GM12878 (cell line): ENCODE data around the gene CRTC3. TPM values are rescaled to one million over a fixed set of nuclear protein-coding genes. Genes with fewer than 3 reads are reported as not detected.

ENCODE experiments used
- EGR1 ChIP-seq, 2 experiments: IDR thresholded peaks; 1 replicate in 1 of 2; 2 replicates in 1 of 2; pipeline ENCODE4 v1.6.1; 2011 to 2012; ENCODE audit warnings: low read depth in 2 of 2, low read length in 2 of 2, borderline replicate concordance in 1 of 2, mild to moderate bottlenecking in 1 of 2, moderate library complexity in 1 of 2
- SUPT20H ChIP-seq: IDR thresholded peaks from 2 replicates; pipeline ENCODE4 v1.6.1; 2011; ENCODE audit warnings: low read depth, mild to moderate bottlenecking, low read length, moderate library complexity, borderline replicate concordance; ENCODE audit not compliant: control insufficient read depth
- polyA plus RNA-seq, 11 experiments: library from polyadenylated mRNA; depleted of rRNA in 4 of 11; unstranded in 6 of 11; stranded (reverse) in 5 of 11; fragments of >200 nt; fragmentation: Nextera tagmentation in 4 of 11; fragmentation: Illumina TruSeq in 1 of 11; extraction: Ambion mirVana in 4 of 11; extraction: Trizol in 1 of 11; gene quantifications; 1 replicate in 1 of 11; 2 replicates in 10 of 11; pipeline versions ENCODE4 v1.2.1 to v1.2.3, GENCODE V29; 2011 to 2016; ENCODE audit warnings: inconsistent platforms in 2 of 11, missing spikeins in 2 of 11, low read depth in 1 of 11
- total RNA-seq, 4 experiments: library from RNA; depleted of rRNA in 3 of 4; stranded (reverse); fragments of >200 nt in 3 of 4; fragmentation: Illumina TruSeq in 1 of 4; extraction: Trizol in 1 of 4; gene quantifications; 2 replicates each; pipeline versions ENCODE4 v1.2.1 to v1.2.3, GENCODE V29; 2013 to 2021
- TF ChIP-seq, protein P1 (sequence below): IDR thresholded peaks from 2 replicates; pipeline ENCODE4 v1.6.1; 2012; ENCODE audit warnings: low read depth, low read length, improper control_type of control experiment
- TF ChIP-seq, protein P2 (sequence below): fragments of 450-650 bp; IDR thresholded peaks from 2 replicates; pipeline ENCODE4 v1.6.1; 2017; ENCODE audit warnings: mild to moderate bottlenecking, moderate library complexity

The CRTC3 gene
- total and polyA plus RNA-seq, 10 of the 15 experiments (the other 5 are each of a cell fraction or from before 2014, with no cell fraction given): 3.5 to 36.9 (median 18.9) TPM

DNA sequence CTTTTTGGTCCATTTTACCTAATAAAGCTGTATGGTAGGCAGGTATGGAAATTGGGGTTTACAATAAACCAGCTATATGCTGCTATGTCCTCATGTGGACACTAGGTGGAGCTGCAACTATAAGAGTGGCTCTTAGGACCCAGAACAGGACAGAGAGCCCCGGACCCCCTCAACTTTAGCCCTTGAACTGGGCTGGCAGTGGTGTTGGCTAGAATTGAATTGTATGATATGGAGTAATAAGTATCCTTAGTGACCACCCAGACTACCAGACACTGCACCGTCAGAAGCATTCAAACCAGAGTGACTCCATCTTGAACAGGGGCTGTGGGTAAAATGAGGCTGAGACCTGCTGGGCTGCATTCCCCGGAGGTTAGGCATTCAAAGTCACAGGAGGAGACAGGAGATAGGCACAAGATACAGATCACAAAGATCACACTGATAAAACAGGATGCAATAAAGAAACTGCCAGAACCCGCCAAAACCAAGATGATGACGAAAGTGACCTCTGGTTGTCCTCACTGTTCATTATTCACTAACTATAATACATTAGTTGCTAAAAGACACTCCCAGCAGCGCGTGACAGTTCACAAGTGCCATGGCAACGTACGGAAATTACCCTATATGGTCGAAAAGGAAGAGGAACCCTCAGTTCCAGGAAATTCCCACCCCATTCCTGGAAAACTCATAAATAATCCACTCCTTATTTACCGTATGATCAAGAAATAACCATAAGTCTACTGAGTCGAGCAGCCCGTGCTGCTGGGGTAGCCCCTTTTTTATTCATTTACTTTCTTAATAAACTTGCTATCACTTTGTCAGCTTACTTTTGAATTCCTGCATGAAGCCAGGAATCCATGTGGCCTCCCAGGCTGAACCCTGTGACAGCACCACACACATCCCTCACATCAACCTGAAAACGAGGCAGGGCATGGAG, 118.7 kb downstream of the CRTC3 start (continued):
- TF ChIP-seq, protein P1, sequence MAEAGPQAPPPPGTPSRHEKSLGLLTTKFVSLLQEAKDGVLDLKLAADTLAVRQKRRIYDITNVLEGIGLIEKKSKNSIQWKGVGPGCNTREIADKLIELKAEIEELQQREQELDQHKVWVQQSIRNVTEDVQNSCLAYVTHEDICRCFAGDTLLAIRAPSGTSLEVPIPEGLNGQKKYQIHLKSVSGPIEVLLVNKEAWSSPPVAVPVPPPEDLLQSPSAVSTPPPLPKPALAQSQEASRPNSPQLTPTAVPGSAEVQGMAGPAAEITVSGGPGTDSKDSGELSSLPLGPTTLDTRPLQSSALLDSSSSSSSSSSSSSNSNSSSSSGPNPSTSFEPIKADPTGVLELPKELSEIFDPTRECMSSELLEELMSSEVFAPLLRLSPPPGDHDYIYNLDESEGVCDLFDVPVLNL: no peak
- TF ChIP-seq SUPT20H: no peak
- TF ChIP-seq EGR1 (IDR thresholded peaks at IDR 0.05; ENCODE audit: borderline replicate concordance in 1 of 2, low read depth in 2 of 2, low read length in 2 of 2): no peak
- TF ChIP-seq, protein P2, sequence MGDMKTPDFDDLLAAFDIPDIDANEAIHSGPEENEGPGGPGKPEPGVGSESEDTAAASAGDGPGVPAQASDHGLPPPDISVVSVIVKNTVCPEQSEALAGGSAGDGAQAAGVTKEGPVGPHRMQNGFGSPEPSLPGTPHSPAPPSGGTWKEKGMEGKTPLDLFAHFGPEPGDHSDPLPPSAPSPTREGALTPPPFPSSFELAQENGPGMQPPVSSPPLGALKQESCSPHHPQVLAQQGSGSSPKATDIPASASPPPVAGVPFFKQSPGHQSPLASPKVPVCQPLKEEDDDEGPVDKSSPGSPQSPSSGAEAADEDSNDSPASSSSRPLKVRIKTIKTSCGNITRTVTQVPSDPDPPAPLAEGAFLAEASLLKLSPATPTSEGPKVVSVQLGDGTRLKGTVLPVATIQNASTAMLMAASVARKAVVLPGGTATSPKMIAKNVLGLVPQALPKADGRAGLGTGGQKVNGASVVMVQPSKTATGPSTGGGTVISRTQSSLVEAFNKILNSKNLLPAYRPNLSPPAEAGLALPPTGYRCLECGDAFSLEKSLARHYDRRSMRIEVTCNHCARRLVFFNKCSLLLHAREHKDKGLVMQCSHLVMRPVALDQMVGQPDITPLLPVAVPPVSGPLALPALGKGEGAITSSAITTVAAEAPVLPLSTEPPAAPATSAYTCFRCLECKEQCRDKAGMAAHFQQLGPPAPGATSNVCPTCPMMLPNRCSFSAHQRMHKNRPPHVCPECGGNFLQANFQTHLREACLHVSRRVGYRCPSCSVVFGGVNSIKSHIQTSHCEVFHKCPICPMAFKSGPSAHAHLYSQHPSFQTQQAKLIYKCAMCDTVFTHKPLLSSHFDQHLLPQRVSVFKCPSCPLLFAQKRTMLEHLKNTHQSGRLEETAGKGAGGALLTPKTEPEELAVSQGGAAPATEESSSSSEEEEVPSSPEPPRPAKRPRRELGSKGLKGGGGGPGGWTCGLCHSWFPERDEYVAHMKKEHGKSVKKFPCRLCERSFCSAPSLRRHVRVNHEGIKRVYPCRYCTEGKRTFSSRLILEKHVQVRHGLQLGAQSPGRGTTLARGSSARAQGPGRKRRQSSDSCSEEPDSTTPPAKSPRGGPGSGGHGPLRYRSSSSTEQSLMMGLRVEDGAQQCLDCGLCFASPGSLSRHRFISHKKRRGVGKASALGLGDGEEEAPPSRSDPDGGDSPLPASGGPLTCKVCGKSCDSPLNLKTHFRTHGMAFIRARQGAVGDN: peak; percentile 100
